Right ventricle myocardium inferior (tissue), 1 donor: ENCODE results near the gene AKAP3. TPM values are rescaled to one million over a fixed set of nuclear protein-coding genes. Genes with fewer than 3 reads are reported as not detected.

ENCODE experiments used
- total RNA-seq: library from RNA; stranded (reverse); fragmentation: NEBNext Ultra II Directional; extraction: Animal tissue kit (Norgen Biotek cat#: 25700); gene quantifications from one replicate; pipeline ENCODE4 v1.2.1, GENCODE V29; 2021
- donor health status: DM: no; HTN: yes; CAD: no; lungs with severe emphysema.

Gene AKAP3
- total RNA-seq, 1 donor from 2014 or later, result 2.5 TPM

Other genes with a start within 250 kb of the AKAP3 start
- not detected for gene FGF6, start 203.2 kb downstream of the AKAP3 start, total RNA-seq
- 1.5 TPM for gene RAD51AP1, start 110.2 kb downstream of the AKAP3 start, total RNA-seq
- gene DYRK4, start 86.8 kb downstream of the AKAP3 start, total RNA-seq, result 22.7 TPM
- 343 TPM for gene NDUFA9, start 63 bp upstream of the AKAP3 start, total RNA-seq
- gene GALNT8, start 71.3 kb upstream of the AKAP3 start, total RNA-seq, result 2.7 TPM